SH-SY5Y (cell line): ENCODE data around the gene RAB34.

ENCODE experiments used
- GATA2 ChIP-seq: IDR thresholded peaks from 2 replicates; pipeline ENCODE4 v1.6.1; 2011; ENCODE audit warnings: mild to moderate bottlenecking, low read depth, low read length
- GATA3 ChIP-seq: IDR thresholded peaks from 2 replicates; pipeline ENCODE4 v1.6.1; 2011; ENCODE audit warnings: low read depth, mild to moderate bottlenecking, low read length, moderate library complexity

DNA sequence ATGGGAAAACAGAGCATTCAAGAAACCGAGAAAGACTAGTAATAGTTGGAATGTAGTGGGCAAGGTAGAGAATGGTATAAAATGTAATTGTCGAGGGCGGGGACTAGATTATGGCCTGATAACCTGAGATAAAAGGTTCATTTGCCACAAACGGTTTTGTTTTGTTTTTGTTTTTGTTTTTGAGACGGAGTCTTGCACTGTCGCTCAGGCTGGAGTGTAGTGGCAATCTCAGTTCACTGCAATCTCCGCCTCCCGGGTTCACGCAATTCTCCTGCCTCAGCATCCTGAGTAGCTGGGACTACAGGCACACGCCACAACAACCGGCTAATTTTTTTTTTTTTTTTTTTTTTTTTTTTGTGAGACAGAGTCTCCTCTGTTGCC lies 12.3 kb upstream of the RAB34 start:
- TF ChIP-seq GATA2 (no peak), GATA3 (no peak)
